Measurements from ENCODE around the gene BPIFB2. TPM values are rescaled to one million over a fixed set of nuclear protein-coding genes. Genes with fewer than 3 reads are reported as not detected.

BPIFB2 gene
- total RNA-seq, 1 experiment from 2014 or later = not detected

GRCh38 chr20:33030076-33030475 lies 22.6 kb downstream of the BPIFB2 start:
- Histone ChIP-seq H3K4me3 (ENCODE audit: low read depth in 2 of 2, low read length in 2 of 2) (no peak overlapping the region), H3K27me3 (ENCODE audit: control insufficient read depth, insufficient read depth, low read length) (peaks cover 2% of the 10 kb centered on the region; the same call in 1 of the 2 replicates), H3K4me1 (ENCODE audit: control insufficient read depth, insufficient read depth, low read length) (no peaks in the 10 kb centered on the region), H3K9me3 (ENCODE audit: control insufficient read depth, insufficient read depth, low read depth, low read length) (no peaks in the 10 kb centered on the region), H3K27ac (ENCODE audit: low read length) (no peak overlapping the region), H3K36me3 (ENCODE audit: control insufficient read depth, insufficient read depth, low read length) (no peaks in the 10 kb centered on the region)
- no TSS peak for BruUV-seq (replicated peaks)
- intact Hi-C loops (cut with micrococcal nuclease; ENCODE audit: unreplicated experiment) (no loop called here), in situ Hi-C loops (cut with HindIII; ENCODE audit: low pct_unique_long_range_greater_than_20kb, low sequenced_read_pairs) (no loop called here)
- ChIA-PET POLR2A (interaction anchor here (0.6 kb wide), 1 partner anchor 378 kb away, joined by 7 read pairs; no protein-coding TSS in a partner anchor), CTCF (no interaction called here)
- no peak for TF ChIP-seq POLR2AphosphoS5 (IDR thresholded peaks at IDR 0.05; ENCODE audit: low read depth, low read length)
- no peak for TF ChIP-seq TCF7L2 (IDR thresholded peaks at IDR 0.05; ENCODE audit: low read depth, low read length)
- TF ChIP-seq SIN3A (IDR thresholded peaks at IDR 0.05; ENCODE audit: borderline replicate concordance, insufficient read depth, low read depth, low read length) = no peak
- no peak for TF ChIP-seq CTCF (IDR thresholded peaks at IDR 0.05)
- no peak for TF ChIP-seq REST (IDR thresholded peaks at IDR 0.05; ENCODE audit: insufficient read depth in 1 of 2, low read depth in 2 of 2, low read length in 1 of 2)
- no peak for ATAC-seq
- no peak for DNase-seq (ENCODE audit: low read depth, low spot score)

- POLR2A ChIA-PET = interaction anchor here (0.6 kb wide), 1 partner anchor 378 kb away, joined by 7 read pairs; no protein-coding TSS in a partner anchor
- intact Hi-C loops (cut with micrococcal nuclease; ENCODE audit: unreplicated experiment) = no loop called here
- H3K27ac ChIP-seq (ENCODE audit: low read length) = no peak overlapping the region
Observed at GRCh38 chr20:33030569-33030968, 23.1 kb downstream of the BPIFB2 start.

More at GRCh38 chr20:33030569-33030968, 23.1 kb downstream of the BPIFB2 start:
- CTCF ChIA-PET = interaction anchor here (0.6 kb wide), 1 partner anchor 68 kb away, joined by 5 read pairs; no protein-coding TSS in a partner anchor
- BruUV-seq (replicated peaks) = no TSS peak
- no peaks in the 10 kb centered on the region for H3K36me3 ChIP-seq (ENCODE audit: control insufficient read depth, insufficient read depth, low read length)
- TF ChIP-seq TCF7L2 (IDR thresholded peaks at IDR 0.05; ENCODE audit: low read depth, low read length) (no peak), REST (IDR thresholded peaks at IDR 0.05; ENCODE audit: insufficient read depth in 1 of 2, low read depth in 2 of 2, low read length in 1 of 2) (no peak), POLR2AphosphoS5 (IDR thresholded peaks at IDR 0.05; ENCODE audit: low read depth, low read length) (no peak), CTCF (IDR thresholded peaks at IDR 0.05) (no peak), SIN3A (IDR thresholded peaks at IDR 0.05; ENCODE audit: borderline replicate concordance, insufficient read depth, low read depth, low read length) (no peak)
- no peak for ATAC-seq
- DNase-seq (ENCODE audit: low read depth, low spot score) = no peak
- no peaks in the 10 kb centered on the region for H3K9me3 ChIP-seq (ENCODE audit: control insufficient read depth, insufficient read depth, low read depth, low read length)
- peaks cover 2% of the 10 kb centered on the region; the same call in 1 of the 2 replicates for H3K27me3 ChIP-seq (ENCODE audit: control insufficient read depth, insufficient read depth, low read length)
- no peaks in the 10 kb centered on the region for H3K4me1 ChIP-seq (ENCODE audit: control insufficient read depth, insufficient read depth, low read length)
- no peak overlapping the region for H3K4me3 ChIP-seq (ENCODE audit: low read depth in 2 of 2, low read length in 2 of 2)
- in situ Hi-C loops (cut with HindIII; ENCODE audit: low pct_unique_long_range_greater_than_20kb, low sequenced_read_pairs) = no loop called here

Measured in Panc1 (cell line).